ENCODE measurements around the gene DIDO1. TPM values are rescaled to one million over a fixed set of nuclear protein-coding genes. Genes with fewer than 3 reads are reported as not detected.

Gene DIDO1
- total and polyA plus RNA-seq, 2 donors (not counting 1 experiment from before 2014, with no cell fraction given), result 25.9 to 33.2 TPM

GRCh38 chr20:62964700-62965099 lies 38.4 kb upstream of the DIDO1 start:
- no peak overlapping the region for H2AFZ ChIP-seq (ENCODE audit: low read length)
- H3K9ac ChIP-seq (ENCODE audit: insufficient read depth, low read length), result no peak overlapping the region
- H3K79me2 ChIP-seq (ENCODE audit: control insufficient read depth, insufficient read depth, low read length), result no peaks in the 10 kb centered on the region
- TF ChIP-seq CTCF (conservative IDR thresholded peaks at IDR 0.05 in 1 of 2, IDR thresholded peaks at IDR 0.05 in 1 of 2; ENCODE audit: low read depth in 1 of 2, low read length in 2 of 2) (no peak), EZH2 (IDR thresholded peaks at IDR 0.05; ENCODE audit: low read length, missing control alignments) (no peak)
- H4K20me1 ChIP-seq (ENCODE audit: control insufficient read depth, extremely low read depth, insufficient read depth, low read length), result no peaks in the 10 kb centered on the region
- no peak for DNase-seq (ENCODE audit: low read depth in 2 of 2)
- H3K4me1 ChIP-seq (ENCODE audit: control insufficient read depth, extremely low read depth, insufficient read depth, low read length), result no peaks in the 10 kb centered on the region
- H3K27ac ChIP-seq (ENCODE audit: insufficient read depth, low read length), result no peak overlapping the region
- no peaks in the 10 kb centered on the region for H3K9me3 ChIP-seq (ENCODE audit: control insufficient read depth, insufficient read depth, low read depth, low read length)
- no peaks in the 10 kb centered on the region for H3K36me3 ChIP-seq (ENCODE audit: control insufficient read depth, insufficient read depth, low read length)
- H3K4me3 ChIP-seq (replicated peaks in 1 of 4; ENCODE audit: control extremely low read depth in 1 of 4, insufficient read depth in 1 of 4, low read depth in 3 of 4, low read length in 4 of 4), result no peak overlapping the region
- no peak overlapping the region for H3K4me2 ChIP-seq (ENCODE audit: extremely low read depth, insufficient read depth, low read length)
- no peaks in the 10 kb centered on the region for H3K27me3 ChIP-seq (ENCODE audit: control insufficient read depth, insufficient read depth, low read length)

GRCh38 chr20:62963614-62964397 lies 37.5 kb upstream of the DIDO1 start:
- no peak overlapping the region for H3K4me3 ChIP-seq (replicated peaks in 1 of 4; ENCODE audit: control extremely low read depth in 1 of 4, insufficient read depth in 1 of 4, low read depth in 3 of 4, low read length in 4 of 4)
- no peaks in the 10 kb centered on the region for H3K9me3 ChIP-seq (ENCODE audit: control insufficient read depth, insufficient read depth, low read depth, low read length)
- H3K79me2 ChIP-seq (ENCODE audit: control insufficient read depth, insufficient read depth, low read length), result no peaks in the 10 kb centered on the region
- H3K36me3 ChIP-seq (ENCODE audit: control insufficient read depth, insufficient read depth, low read length), result no peaks in the 10 kb centered on the region
- no peaks in the 10 kb centered on the region for H4K20me1 ChIP-seq (ENCODE audit: control insufficient read depth, extremely low read depth, insufficient read depth, low read length)
- TF ChIP-seq CTCF (conservative IDR thresholded peaks at IDR 0.05 in 1 of 2, IDR thresholded peaks at IDR 0.05 in 1 of 2; ENCODE audit: low read depth in 1 of 2, low read length in 2 of 2) (no peak), EZH2 (IDR thresholded peaks at IDR 0.05; ENCODE audit: low read length, missing control alignments) (no peak)
- no peak overlapping the region for H3K27ac ChIP-seq (ENCODE audit: insufficient read depth, low read length)
- H3K9ac ChIP-seq (ENCODE audit: insufficient read depth, low read length), result no peak overlapping the region
- DNase-seq (ENCODE audit: low read depth in 2 of 2), result no peak
- no peak overlapping the region for H3K4me2 ChIP-seq (ENCODE audit: extremely low read depth, insufficient read depth, low read length)
- H3K27me3 ChIP-seq (ENCODE audit: control insufficient read depth, insufficient read depth, low read length), result no peaks in the 10 kb centered on the region
- no peak overlapping the region for H2AFZ ChIP-seq (ENCODE audit: low read length)
- no peaks in the 10 kb centered on the region for H3K4me1 ChIP-seq (ENCODE audit: control insufficient read depth, extremely low read depth, insufficient read depth, low read length)

- H3K4me2 ChIP-seq (ENCODE audit: extremely low read depth, insufficient read depth, low read length), result no peak overlapping the region
- H2AFZ ChIP-seq (ENCODE audit: low read length), result no peak overlapping the region
- no peak overlapping the region for H3K9ac ChIP-seq (ENCODE audit: insufficient read depth, low read length)
- no peaks in the 10 kb centered on the region for H4K20me1 ChIP-seq (ENCODE audit: control insufficient read depth, extremely low read depth, insufficient read depth, low read length)
- H3K27me3 ChIP-seq (ENCODE audit: control insufficient read depth, insufficient read depth, low read length), result no peaks in the 10 kb centered on the region
- H3K27ac ChIP-seq (ENCODE audit: insufficient read depth, low read length), result no peak overlapping the region
- no peaks in the 10 kb centered on the region for H3K36me3 ChIP-seq (ENCODE audit: control insufficient read depth, insufficient read depth, low read length)
- H3K4me3 ChIP-seq (replicated peaks in 1 of 4; ENCODE audit: control extremely low read depth in 1 of 4, insufficient read depth in 1 of 4, low read depth in 3 of 4, low read length in 4 of 4), result no peak overlapping the region
- H3K79me2 ChIP-seq (ENCODE audit: control insufficient read depth, insufficient read depth, low read length), result no peaks in the 10 kb centered on the region
- TF ChIP-seq CTCF (conservative IDR thresholded peaks at IDR 0.05 in 1 of 2, IDR thresholded peaks at IDR 0.05 in 1 of 2; ENCODE audit: low read depth in 1 of 2, low read length in 2 of 2) (no peak), EZH2 (IDR thresholded peaks at IDR 0.05; ENCODE audit: low read length, missing control alignments) (no peak)
- H3K9me3 ChIP-seq (ENCODE audit: control insufficient read depth, insufficient read depth, low read depth, low read length), result no peaks in the 10 kb centered on the region
- no peak for DNase-seq (ENCODE audit: low read depth in 2 of 2)
- no peaks in the 10 kb centered on the region for H3K4me1 ChIP-seq (ENCODE audit: control insufficient read depth, extremely low read depth, insufficient read depth, low read length)
Measured at GRCh38 chr20:62962891-62963613, 36.7 kb upstream of the DIDO1 start.
